Activated naive CD4-positive, alpha-beta T cell treated with anti-CD3 and anti-CD28 coated beads for 36 hours (primary cell): ENCODE data around the gene CLEC3B. TPM values are rescaled to one million over a fixed set of nuclear protein-coding genes. Genes with fewer than 3 reads are reported as not detected.

Source experiments
- CTCF ChIA-PET: fragments of 350-600 bp; sonication (Branson Sonifier 250); formaldehyde crosslinking; loops from one replicate; lab custom pipeline; 2021; ENCODE audit warnings: antibody characterized with exemption; lab: Charles Lee
- DNase-seq: peaks from one replicate; pipeline ENCODE4 v3.0.0-alpha.2; 2020
- H3K27ac Mint-ChIP-seq: one replicate; pipeline ENCODE4 v1.8.0; 2021; ENCODE audit warnings: mild to moderate bottlenecking, mixed read lengths
- H3K27me3 Mint-ChIP-seq: one replicate; pipeline ENCODE4 v1.8.0; 2021; ENCODE audit warnings: low read depth, mixed read lengths
- H3K36me3 Mint-ChIP-seq: one replicate; pipeline ENCODE4 v1.8.0; 2021; ENCODE audit warnings: low read depth, mixed read lengths
- H3K4me1 Mint-ChIP-seq: one replicate; pipeline ENCODE4 v1.8.0; 2021; ENCODE audit warnings: low read depth, mixed read lengths
- H3K4me3 Mint-ChIP-seq: one replicate; pipeline ENCODE4 v1.8.0; 2021; ENCODE audit warnings: mild to moderate bottlenecking, moderate library complexity, mixed read lengths
- H3K9me3 Mint-ChIP-seq: one replicate; pipeline ENCODE4 v1.8.0; 2021; ENCODE audit warnings: mixed read lengths
- intact Hi-C: fragments of 100-400 bp; cut with micrococcal nuclease; formaldehyde crosslinking; loops from one replicate; pipeline ENCODE4 v1.15.1; 2023
- total RNA-seq, 2 experiments: library from RNA; stranded (reverse); gene quantifications; one replicate each; pipeline ENCODE4 v1.2.3, GENCODE V29; 2021

The CLEC3B gene
- total RNA-seq, 2 experiments from 2014 or later: not detected

DNA sequence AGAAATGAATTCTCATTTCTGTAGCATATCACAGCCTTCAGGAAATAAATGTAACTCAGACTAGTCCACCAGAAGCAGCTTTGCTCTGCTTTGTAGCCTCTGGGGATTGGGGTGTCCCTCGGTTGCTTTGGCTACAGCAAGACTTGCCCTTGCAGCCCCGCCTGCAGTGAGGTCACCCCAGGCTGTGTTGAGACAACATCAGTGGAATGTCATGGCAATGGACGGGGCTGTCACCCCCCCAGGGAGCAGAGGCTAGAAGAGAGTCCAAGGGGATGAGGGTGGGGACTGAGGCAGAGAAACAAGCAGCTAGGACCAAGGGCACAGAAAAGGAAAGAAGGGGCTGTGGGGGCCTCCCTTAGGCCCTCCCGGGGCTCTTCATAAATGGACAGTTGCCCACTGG, 854 bp downstream of the CLEC3B start:
- Mint-ChIP-seq H3K4me1 (no peaks in the 10 kb centered on the region), H3K4me3 (no peak overlapping the region), H3K9me3 (no peaks in the 10 kb centered on the region), H3K27me3 (no peaks in the 10 kb centered on the region), H3K36me3 (no peaks in the 10 kb centered on the region), H3K27ac (no peak overlapping the region)
- DNase-seq: no peak
- intact Hi-C loops: no loop called here
- CTCF ChIA-PET: no interaction called here

DNA sequence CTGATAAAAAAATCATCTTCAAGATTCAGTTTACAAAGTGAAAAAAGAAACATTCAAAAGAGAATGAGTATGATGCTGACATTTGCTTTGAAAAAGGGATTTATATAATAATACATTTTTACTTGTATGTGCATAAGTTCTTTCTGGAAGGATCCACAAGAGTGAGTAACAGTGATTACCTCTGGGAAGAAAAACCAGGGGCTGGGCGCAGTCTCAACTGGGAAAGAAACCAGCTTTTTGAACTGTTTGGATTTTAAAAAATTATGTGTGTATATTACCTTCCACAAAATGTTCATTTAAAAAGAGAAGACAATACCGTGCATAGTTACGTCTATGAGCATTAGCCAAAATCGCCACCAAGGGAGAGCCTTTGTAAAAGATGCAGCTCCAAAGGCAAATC, 1.3 kb downstream of the CLEC3B start:
- no peak overlapping the region for H3K4me3 Mint-ChIP-seq
- no peaks in the 10 kb centered on the region for H3K9me3 Mint-ChIP-seq
- DNase-seq: no peak
- CTCF ChIA-PET: interaction anchor here (2.3 kb wide), 1 partner anchor 11 kb away, joined by 5 read pairs; no protein-coding TSS in a partner anchor
- no peak overlapping the region for H3K27ac Mint-ChIP-seq
- no peaks in the 10 kb centered on the region for H3K27me3 Mint-ChIP-seq
- H3K4me1 Mint-ChIP-seq: no peaks in the 10 kb centered on the region
- no peaks in the 10 kb centered on the region for H3K36me3 Mint-ChIP-seq
- intact Hi-C loops: no loop called here

DNA sequence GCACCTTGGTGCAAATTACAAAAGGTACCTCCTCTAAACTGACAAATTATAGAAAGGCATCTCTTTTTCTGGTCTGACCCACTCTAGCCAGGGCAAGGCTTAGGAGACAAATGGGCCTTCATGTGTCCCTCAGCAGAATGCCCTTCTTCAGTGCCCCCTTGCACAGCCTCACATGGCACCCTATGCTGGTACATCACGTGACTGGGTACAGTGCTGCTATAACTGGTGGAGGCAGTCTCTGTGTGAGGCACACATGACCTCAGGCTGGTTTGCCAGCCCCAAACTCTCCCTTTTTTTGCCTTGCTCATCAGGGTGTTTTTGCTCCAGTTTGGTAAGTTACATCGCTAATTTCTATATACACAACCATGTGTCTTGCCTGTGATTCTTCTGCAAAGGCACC, 3.1 kb downstream of the CLEC3B start:
- no peaks in the 10 kb centered on the region for H3K36me3 Mint-ChIP-seq
- intact Hi-C loops: no loop called here
- H3K27me3 Mint-ChIP-seq: peaks cover 3% of the 10 kb centered on the region
- no peaks in the 10 kb centered on the region for H3K4me1 Mint-ChIP-seq
- no peak overlapping the region for H3K27ac Mint-ChIP-seq
- CTCF ChIA-PET: interaction anchor here (2.3 kb wide), 1 partner anchor 9 kb away, joined by 5 read pairs; no protein-coding TSS in a partner anchor
- DNase-seq: no peak
- H3K4me3 Mint-ChIP-seq: no peak overlapping the region
- no peaks in the 10 kb centered on the region for H3K9me3 Mint-ChIP-seq

DNA sequence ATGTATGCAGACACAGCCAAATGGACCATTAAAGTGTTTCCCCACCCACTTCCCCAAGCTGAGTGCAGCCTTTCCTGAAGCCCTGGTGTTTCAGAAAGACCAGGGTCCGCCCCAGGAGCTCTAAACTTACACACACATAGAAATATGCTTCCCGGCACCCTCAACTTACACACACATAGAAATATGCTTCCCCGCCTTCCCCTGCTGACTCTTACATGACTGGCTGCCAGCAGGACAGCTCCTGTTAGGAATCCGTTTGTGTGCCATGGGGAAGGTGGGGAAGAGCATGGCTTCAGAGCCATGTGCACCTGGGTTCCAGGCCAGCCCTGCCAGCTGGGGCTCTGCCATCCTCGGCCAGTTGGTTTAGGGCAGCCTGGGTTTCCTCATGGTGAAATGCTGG, 3.6 kb downstream of the CLEC3B start:
- Mint-ChIP-seq H3K27me3 (peaks cover 4% of the 10 kb centered on the region), H3K27ac (no peak overlapping the region), H3K4me1 (peaks cover under 1% of the 10 kb centered on the region), H3K9me3 (no peaks in the 10 kb centered on the region), H3K36me3 (no peaks in the 10 kb centered on the region), H3K4me3 (no peak overlapping the region)
- CTCF ChIA-PET: interaction anchor here (2.3 kb wide), 1 partner anchor 9 kb away, joined by 5 read pairs; no protein-coding TSS in a partner anchor
- intact Hi-C loops: no loop called here
- no peak for DNase-seq

DNA sequence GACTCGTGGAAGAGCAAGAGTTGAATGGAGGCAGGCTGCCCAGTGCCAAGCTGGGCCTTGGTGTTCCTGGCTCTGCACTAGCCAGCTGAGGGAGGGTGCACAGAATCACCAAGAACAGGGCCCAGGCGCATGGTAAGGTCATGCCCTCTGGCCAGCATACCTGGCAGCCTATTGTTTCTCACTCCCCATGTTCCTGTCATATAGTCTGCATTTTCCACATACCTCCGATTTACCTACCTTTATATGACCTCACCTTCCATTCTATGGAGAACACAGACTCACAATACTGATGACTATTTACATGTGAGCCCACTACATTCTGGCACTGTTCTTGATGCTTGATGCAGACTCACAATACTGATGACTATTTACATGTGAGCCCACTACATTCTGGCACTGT, 5.4 kb downstream of the CLEC3B start:
- Mint-ChIP-seq H3K4me1 (peaks cover 17% of the 10 kb centered on the region), H3K27me3 (peaks cover 14% of the 10 kb centered on the region), H3K9me3 (no peaks in the 10 kb centered on the region), H3K4me3 (no peak overlapping the region), H3K36me3 (no peaks in the 10 kb centered on the region), H3K27ac (no peak overlapping the region)
- intact Hi-C loops: no loop called here
- no peak for DNase-seq
- CTCF ChIA-PET: no interaction called here

DNA sequence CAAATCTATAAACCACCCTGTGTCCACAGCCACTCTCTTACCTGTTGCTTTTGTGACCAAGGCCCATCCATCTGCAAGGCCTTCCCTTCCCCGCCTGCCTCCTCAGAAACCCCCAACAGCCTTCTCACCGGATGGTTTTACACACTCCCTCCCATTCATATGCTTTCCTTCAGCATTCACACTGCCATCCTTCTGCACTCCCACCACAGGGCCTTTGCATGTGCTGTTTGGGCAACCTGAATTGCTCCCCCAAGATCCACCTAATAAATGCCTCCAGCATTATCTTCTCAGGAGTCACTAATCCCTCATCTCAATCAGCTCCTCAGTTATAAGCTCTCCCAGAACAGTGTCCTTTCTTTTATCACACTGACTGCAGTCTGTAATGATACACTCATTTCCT, 6.0 kb downstream of the CLEC3B start:
- Mint-ChIP-seq H3K9me3 (no peaks in the 10 kb centered on the region), H3K4me3 (no peak overlapping the region), H3K27me3 (peaks cover 16% of the 10 kb centered on the region), H3K4me1 (peaks cover 17% of the 10 kb centered on the region), H3K27ac (no peak overlapping the region), H3K36me3 (no peaks in the 10 kb centered on the region)
- intact Hi-C loops: no loop called here
- DNase-seq: no peak
- CTCF ChIA-PET: interaction anchor here (0.6 to 1.1 kb wide), 2 partner anchors 85 to 179 kb away, joined by 3 to 4 read pairs; no protein-coding TSS in a partner anchor

DNA sequence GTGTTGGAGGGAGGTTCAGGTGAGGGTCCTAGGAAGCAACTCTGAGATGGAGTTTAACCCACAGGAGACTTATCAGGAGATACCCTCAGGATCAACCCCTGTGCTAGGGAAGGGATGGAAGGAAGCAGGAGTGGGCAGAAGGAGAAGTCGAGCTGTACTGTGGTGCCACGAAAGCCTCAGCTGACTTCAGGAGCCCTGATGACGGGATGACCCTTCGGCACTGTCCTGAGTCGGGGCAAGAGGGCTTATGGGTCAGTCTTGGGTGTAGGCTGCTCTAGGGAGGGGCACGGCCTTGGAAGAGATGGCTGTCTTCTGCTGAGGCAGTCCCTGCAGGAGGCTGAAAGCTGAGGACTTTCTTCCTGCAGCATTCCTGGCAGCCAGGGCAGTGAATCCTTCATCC, 7.7 kb downstream of the CLEC3B start:
- intact Hi-C loops: no loop called here
- CTCF ChIA-PET: interaction anchor here (0.6 to 1.3 kb wide), 2 partner anchors 58 to 701 kb away, joined by 3 read pairs; partner anchors contain the start of genes EXOSC7 and ZDHHC3
- DNase-seq: no peak
- Mint-ChIP-seq H3K4me3 (no peak overlapping the region), H3K27ac (no peak overlapping the region), H3K27me3 (peaks cover 16% of the 10 kb centered on the region), H3K36me3 (no peaks in the 10 kb centered on the region), H3K4me1 (peaks cover 21% of the 10 kb centered on the region), H3K9me3 (no peaks in the 10 kb centered on the region)

DNA sequence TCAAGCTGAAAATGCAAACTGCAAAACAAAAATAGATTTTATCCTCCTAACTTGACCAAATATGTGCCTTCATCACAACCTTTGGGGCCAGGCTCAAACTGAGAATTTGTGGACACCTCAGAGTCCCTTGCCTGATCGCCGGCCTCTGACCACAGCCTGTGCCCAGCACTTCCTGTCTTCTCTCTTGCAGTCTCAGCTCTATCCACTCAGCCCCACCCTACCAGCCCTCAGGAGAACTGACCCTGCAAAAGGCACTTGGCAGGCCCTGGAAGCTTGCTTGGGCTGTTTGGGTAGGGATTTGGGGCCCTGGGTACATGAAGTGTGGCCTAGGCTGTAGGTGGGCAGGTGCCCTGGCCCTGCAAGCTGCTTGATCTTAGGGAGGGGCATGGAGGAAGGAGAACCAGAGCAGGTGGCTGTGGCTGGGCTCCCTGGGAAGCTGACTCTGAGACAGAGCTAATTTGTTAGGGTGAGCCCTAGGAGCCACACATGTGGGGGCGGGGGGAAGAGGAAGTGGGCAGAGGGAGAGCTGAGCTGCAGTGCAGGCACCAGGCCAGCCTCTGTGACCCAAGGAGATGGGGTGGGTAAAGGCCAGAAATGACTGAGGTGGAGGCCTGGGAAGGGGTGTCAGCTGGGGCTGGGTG, 8.6 kb downstream of the CLEC3B start:
- Mint-ChIP-seq H3K4me3 (no peak overlapping the region), H3K27ac (no peak overlapping the region), H3K36me3 (no peaks in the 10 kb centered on the region), H3K27me3 (peaks cover 16% of the 10 kb centered on the region), H3K4me1 (peaks cover 21% of the 10 kb centered on the region), H3K9me3 (no peaks in the 10 kb centered on the region)
- peak; percentile 37 for DNase-seq
- intact Hi-C loops: loop anchor here (5.0 kb wide), 1 partner anchor 798 kb away; no protein-coding TSS in a partner anchor
- CTCF ChIA-PET: interaction anchor here (15.7 kb wide), 1 partner anchor 173 kb away, joined by 299 read pairs; no protein-coding TSS in a partner anchor

DNA sequence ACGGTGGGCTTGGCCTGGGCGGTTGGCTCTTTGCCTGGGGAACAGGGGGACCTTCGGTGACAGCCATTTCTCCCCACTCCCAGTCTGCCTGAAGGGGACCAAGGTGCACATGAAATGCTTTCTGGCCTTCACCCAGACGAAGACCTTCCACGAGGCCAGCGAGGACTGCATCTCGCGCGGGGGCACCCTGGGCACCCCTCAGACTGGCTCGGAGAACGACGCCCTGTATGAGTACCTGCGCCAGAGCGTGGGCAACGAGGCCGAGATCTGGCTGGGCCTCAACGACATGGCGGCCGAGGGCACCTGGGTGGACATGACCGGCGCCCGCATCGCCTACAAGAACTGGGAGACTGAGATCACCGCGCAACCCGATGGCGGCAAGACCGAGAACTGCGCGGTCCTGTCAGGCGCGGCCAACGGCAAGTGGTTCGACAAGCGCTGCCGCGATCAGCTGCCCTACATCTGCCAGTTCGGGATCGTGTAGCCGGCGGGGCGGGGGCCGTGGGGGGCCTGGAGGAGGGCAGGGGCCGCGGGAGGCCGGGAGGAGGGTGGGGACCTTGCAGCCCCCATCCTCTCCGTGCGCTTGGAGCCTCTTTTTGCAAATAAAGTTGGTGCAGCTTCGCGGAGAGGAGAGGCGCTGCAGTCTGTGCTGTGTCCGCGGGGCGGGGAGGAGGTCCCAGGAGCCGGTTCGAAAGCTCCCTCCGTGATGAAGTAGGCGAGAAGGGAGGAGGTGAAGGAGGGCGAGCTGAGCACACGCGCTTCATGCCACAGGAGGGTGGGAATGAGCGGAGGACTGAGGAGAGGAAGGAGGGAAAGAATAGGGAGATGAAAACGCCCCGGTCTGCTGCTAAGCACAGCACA, 9.6 kb downstream of the CLEC3B start:
- CTCF ChIA-PET: interaction anchor here (0.9 to 15.7 kb wide), 7 partner anchors 10 to 624 kb away, joined by 3 to 299 read pairs (median 4); no protein-coding TSS in a partner anchor
- no peak overlapping the region for H3K27ac Mint-ChIP-seq
- intact Hi-C loops: loop anchor here (2.0 to 5.0 kb wide), 4 partner anchors 19 to 893 kb away; no protein-coding TSS in a partner anchor
- peaks cover 24% of the 10 kb centered on the region for H3K4me1 Mint-ChIP-seq
- peak overlapping the region; percentile 49 for H3K4me3 Mint-ChIP-seq
- no peaks in the 10 kb centered on the region for H3K9me3 Mint-ChIP-seq
- peak; percentile 18 for DNase-seq
- no peaks in the 10 kb centered on the region for H3K36me3 Mint-ChIP-seq
- H3K27me3 Mint-ChIP-seq: peaks cover 16% of the 10 kb centered on the region

DNA sequence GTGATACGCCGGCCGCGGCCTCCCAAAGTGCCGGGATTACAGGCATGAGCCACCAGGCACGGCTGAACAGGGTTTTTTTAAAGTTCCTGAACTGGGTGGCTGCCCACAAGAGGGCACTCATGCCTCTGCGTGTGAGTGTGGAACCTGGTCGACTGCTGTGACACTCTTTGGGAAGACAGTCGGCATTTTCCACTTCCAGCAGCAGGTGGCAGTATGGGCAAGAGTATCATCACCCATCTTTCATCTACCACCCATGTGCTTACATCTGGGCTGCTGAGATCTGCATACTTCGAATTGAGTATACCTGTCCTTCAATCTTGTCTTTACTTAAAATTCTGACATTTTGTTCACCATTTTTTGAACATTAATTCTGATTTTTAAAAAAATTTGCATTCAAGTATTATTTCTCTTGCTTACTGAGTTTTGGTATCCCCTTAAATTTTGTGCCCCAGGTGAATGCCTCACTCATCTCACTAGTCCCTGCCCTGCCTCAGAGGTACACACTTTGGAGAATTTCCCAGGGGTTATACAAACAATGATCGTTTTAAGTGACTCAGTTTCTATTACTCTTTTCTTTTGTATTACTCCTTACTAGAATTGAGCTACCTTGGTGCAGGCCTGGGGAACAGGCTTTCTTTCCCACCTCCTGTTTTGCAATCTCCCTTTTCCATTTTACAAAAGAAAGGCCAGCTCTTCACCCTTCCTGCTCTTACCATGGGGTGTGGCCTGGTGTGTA, 11.8 kb downstream of the CLEC3B start:
- Mint-ChIP-seq H3K9me3 (no peaks in the 10 kb centered on the region), H3K4me3 (peak overlapping the region; percentile 17), H3K27me3 (peaks cover 16% of the 10 kb centered on the region), H3K36me3 (no peaks in the 10 kb centered on the region), H3K4me1 (peaks cover 41% of the 10 kb centered on the region), H3K27ac (no peak overlapping the region)
- intact Hi-C loops: loop anchor here (1.0 to 5.0 kb wide), 7 partner anchors 17 to 891 kb away; partner anchors contain the start of gene TMEM158
- CTCF ChIA-PET: interaction anchor here (0.6 to 15.7 kb wide), 26 partner anchors 9 to 653 kb away, joined by 3 to 299 read pairs (median 3); partner anchors contain the start of gene TMEM158
- peak; percentile 97 for DNase-seq

DNA sequence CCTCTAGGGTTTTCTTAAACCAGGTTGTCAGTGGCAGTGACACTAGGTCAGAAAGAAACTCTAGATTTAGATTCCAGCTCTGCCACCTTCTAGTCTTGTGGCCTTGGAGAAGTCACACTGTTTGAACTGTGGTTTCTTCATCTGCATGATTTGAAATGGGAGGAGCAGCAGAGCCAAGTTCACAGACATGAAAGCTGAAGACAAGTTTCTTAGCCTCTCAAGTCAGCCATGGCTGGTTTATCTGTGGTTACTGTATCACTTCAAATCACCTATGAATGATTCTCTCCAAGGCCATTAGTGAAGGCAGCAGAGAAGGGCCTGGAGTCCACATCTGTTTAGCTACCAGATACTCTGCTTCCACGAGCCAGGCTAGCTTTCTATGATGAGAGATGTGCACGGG, 15.6 kb downstream of the CLEC3B start:
- CTCF ChIA-PET: interaction anchor here (0.6 to 15.7 kb wide), 21 partner anchors 8 to 675 kb away, joined by 3 to 299 read pairs (median 5); no protein-coding TSS in a partner anchor
- Mint-ChIP-seq H3K9me3 (no peaks in the 10 kb centered on the region), H3K36me3 (no peaks in the 10 kb centered on the region), H3K4me1 (peaks cover 23% of the 10 kb centered on the region), H3K27me3 (peaks cover 4% of the 10 kb centered on the region), H3K27ac (no peak overlapping the region), H3K4me3 (no peak overlapping the region)
- DNase-seq: peak; percentile 11
- intact Hi-C loops: loop anchor here (2.0 to 5.0 kb wide), 4 partner anchors 71 to 1037 kb away; no protein-coding TSS in a partner anchor
